Ovary (tissue), 9 donors: ENCODE data around the gene MAP2K5. TPM values are rescaled to one million over a fixed set of nuclear protein-coding genes. Genes with fewer than 3 reads are reported as not detected.

Source experiments
- DNase-seq, 5 donors: peaks; one replicate each; pipeline ENCODE4 v3.0.0-alpha.2; 2019 to 2020
- H3K27ac ChIP-seq, 2 donors: fragments of 200-600 bp; one replicate each; pipeline versions ENCODE4 v1.5.1 to v1.8.0; 2019 to 2022
- H3K27me3 ChIP-seq: fragments of 200-600 bp; one replicate; pipeline ENCODE4 v1.8.0; 2022
- H3K36me3 ChIP-seq: fragments of 200-600 bp; sonication (generic); one replicate; pipeline ENCODE4 v1.5.1; 2019
- H3K4me1 ChIP-seq: one replicate; pipeline ENCODE4 v1.8.1; 2013; ENCODE audit warnings: mild to moderate bottlenecking, moderate library complexity; ENCODE audit not compliant: insufficient read depth
- H3K4me3 ChIP-seq: fragments of 200-600 bp; sonication (generic); one replicate; pipeline ENCODE4 v1.5.1; 2017
- H3K9me3 ChIP-seq, 2 donors: fragments of 200-600 bp in 1 of 2; sonication (generic) in 1 of 2; one replicate each; pipeline versions ENCODE4 v1.5.1 to v1.8.1; 2013 to 2019; ENCODE audit warnings: mild to moderate bottlenecking in 1 of 2, moderate library complexity in 1 of 2
- CTCF ChIP-seq, 3 donors: fragments of 450-650 bp in 2 of 3; fragments of 200-600 bp in 1 of 3; IDR thresholded peaks; one replicate each; pipeline versions ENCODE4 v1.5.1 to v1.8.0; 2016 to 2022; ENCODE audit warnings: antibody characterized with exemption in 3 of 3, mild to moderate bottlenecking in 1 of 3
- EP300 ChIP-seq: sonication (generic); formaldehyde crosslinking; IDR thresholded peaks from one replicate; pipeline ENCODE4 v1.6.1; 2017; ENCODE audit warnings: antibody characterized with exemption
- POLR2A ChIP-seq: fragments of 450-650 bp; IDR thresholded peaks from one replicate; pipeline ENCODE4 v1.6.1; 2017; ENCODE audit warnings: antibody characterized with exemption, mild to moderate bottlenecking, moderate library complexity
- WGBS, 3 donors: extraction: QIAGEN DNeasy Blood & Tissue Kit in 1 of 3; methylation state at CpG; one replicate each; pipeline versions ENCODE4 v1.1.5 to v1.1.7; 2013 to 2017; 5-methylcytosine and 5-hydroxymethylcytosine counted together
- intact Hi-C, 4 donors: fragments of 100-400 bp; cut with DNase I; formaldehyde crosslinking; loops; one replicate each; pipeline versions ENCODE4 v1.11.0 to v1.15.1; 2022 to 2023
- polyA plus RNA-seq, 2 donors: library from polyadenylated mRNA; stranded (reverse); fragments of 200-250 nt in 1 of 2; fragments of 350-450 nt in 1 of 2; fragmentation: Illumina TruSeq in 1 of 2; extraction: RNeasy Lipid Tissue Mini Kit (QIAGEN cat#74804) in 1 of 2; gene quantifications; one replicate each; pipeline ENCODE4 v1.2.3, GENCODE V29; 2013 to 2014
- total RNA-seq, 7 donors: library from RNA; depleted of rRNA in 2 of 7; stranded (reverse); fragments of >200 nt in 2 of 7; fragmentation: NEBNext Ultra II Directional in 3 of 7; extraction: Animal tissue kit (Norgen Biotek cat#: 25700) in 3 of 7; gene quantifications; one replicate each; pipeline versions ENCODE4 v1.1.0 to v1.2.4, GENCODE V29; 2016 to 2023
- donor health status: DM: no; HTN: no; CAD: no; lungs with moderate emphysema.
- donor health status: DM: no; HTN: no; CAD: no.
- donor health status: Bipolar disorder and iron deficiency.
- donor health status: DM: yes; HTN: yes; CAD: no.
- donor health status: DM: no; HTN: no; CAD: no.
- donor health status: DM: yes; HTN: yes; CAD: no.

The MAP2K5 gene
- total and polyA plus RNA-seq, 9 donors, result 4.0 to 39.8 (median 23.2) TPM

- 77 to 90% (median 83%) methylated on average over 1 of the region's 1 CpG for WGBS, 3 donors
- intact Hi-C loops, result loop anchor here in 1 of 4 donors (5.0 kb wide), 1 partner anchor 314 kb away; no protein-coding TSS in a partner anchor
- TF ChIP-seq CTCF (IDR thresholded peaks at IDR 0.05) (no peak), POLR2A (no peak), EP300 (no peak)
- H3K27me3 ChIP-seq, result no peaks in the 10 kb centered on the region
- no peaks in the 10 kb centered on the region for H3K9me3 ChIP-seq
- no peaks in the 10 kb centered on the region for H3K4me1 ChIP-seq
- no peak for DNase-seq
- H3K4me3 ChIP-seq, result no peak overlapping the region
- no peaks in the 10 kb centered on the region for H3K36me3 ChIP-seq
- H3K27ac ChIP-seq, result no peak overlapping the region
These were observed 19.2 kb upstream of the MAP2K5 start for GRCh38 chr15:67523330-67523729.

- H3K27ac ChIP-seq, result no peak overlapping the region
- intact Hi-C loops, result loop anchor here in 1 of 4 donors (5.0 kb wide), 1 partner anchor 313 kb away; no protein-coding TSS in a partner anchor
- H3K4me1 ChIP-seq, result no peaks in the 10 kb centered on the region
- H3K27me3 ChIP-seq, result no peaks in the 10 kb centered on the region
- TF ChIP-seq EP300, result no peak
- TF ChIP-seq POLR2A, result no peak
- no peak for TF ChIP-seq CTCF (IDR thresholded peaks at IDR 0.05)
- H3K9me3 ChIP-seq, result no peaks in the 10 kb centered on the region
- no peak overlapping the region for H3K4me3 ChIP-seq
- DNase-seq, result no peak
- no peaks in the 10 kb centered on the region for H3K36me3 ChIP-seq
These were observed 18.3 kb upstream of the MAP2K5 start for GRCh38 chr15:67524235-67524634.

GRCh38 chr15:67528513-67528912, 14.0 kb upstream of the MAP2K5 start:
- no peak overlapping the region for H3K4me3 ChIP-seq
- no peaks in the 10 kb centered on the region for H3K9me3 ChIP-seq
- H3K27ac ChIP-seq, result no peak overlapping the region
- no peaks in the 10 kb centered on the region for H3K36me3 ChIP-seq
- 93 to 97% (median 96%) methylated on average over 3 of the region's 3 CpGs for WGBS, 3 donors
- no peaks in the 10 kb centered on the region for H3K27me3 ChIP-seq
- TF ChIP-seq EP300 (no peak), POLR2A (no peak), CTCF (IDR thresholded peaks at IDR 0.05) (no peak)
- intact Hi-C loops, result no loop called here
- no peak for DNase-seq
- H3K4me1 ChIP-seq, result no peaks in the 10 kb centered on the region

- Histone ChIP-seq H3K4me1 (no peaks in the 10 kb centered on the region), H3K9me3 (no peaks in the 10 kb centered on the region), H3K4me3 (no peak overlapping the region), H3K27ac (no peak overlapping the region), H3K36me3 (no peaks in the 10 kb centered on the region), H3K27me3 (no peaks in the 10 kb centered on the region)
- TF ChIP-seq EP300, result no peak
- TF ChIP-seq CTCF (IDR thresholded peaks at IDR 0.05), result no peak
- no peak for TF ChIP-seq POLR2A
- WGBS, 3 donors, result 82 to 86% (median 84%) methylated on average over 3 of the region's 3 CpGs
- DNase-seq, result no peak
- intact Hi-C loops, result no loop called here
These were observed 11.1 kb upstream of the MAP2K5 start for GRCh38 chr15:67531379-67531914.
